BE2C (cell line): ENCODE results near the gene ZNF699.
"Not testable (repeated sequence)": the region's sequence is repeated elsewhere in the genome, so short reads cannot be mapped to it uniquely, and the experiment has no call there.

Experiments
- DNase-seq: peaks from one replicate; pipeline ENCODE4 v3.0.0-alpha.2; 2020
- H3K27me3 ChIP-seq: fragments of 250-450 bp; sonication (Bioruptor Pico); 2 replicates; pipeline ENCODE4 v1.5.1; 2020; ENCODE audit warnings: mild to moderate bottlenecking
- H3K36me3 ChIP-seq: fragments of 250-450 bp; sonication (Bioruptor Pico); 2 replicates; pipeline ENCODE4 v1.5.1; 2020; ENCODE audit warnings: mild to moderate bottlenecking
- H3K4me1 ChIP-seq: fragments of 250-450 bp; sonication (Bioruptor Pico); 2 replicates; pipeline ENCODE4 v1.5.1; 2020
- H3K4me3 ChIP-seq: 2 replicates; pipeline ENCODE4 v1.5.1; 2011; ENCODE audit warnings: low read depth, low read length
- H3K9me3 ChIP-seq: fragments of 250-450 bp; sonication (Bioruptor Pico); 2 replicates; pipeline ENCODE4 v1.5.1; 2020
- TF ChIP-seq, protein P1 (sequence below): IDR thresholded peaks from 2 replicates; pipeline ENCODE4 v1.5.1; 2012; ENCODE audit warnings: mild to moderate bottlenecking, low read depth, low read length

ZNF699 gene

DNA sequence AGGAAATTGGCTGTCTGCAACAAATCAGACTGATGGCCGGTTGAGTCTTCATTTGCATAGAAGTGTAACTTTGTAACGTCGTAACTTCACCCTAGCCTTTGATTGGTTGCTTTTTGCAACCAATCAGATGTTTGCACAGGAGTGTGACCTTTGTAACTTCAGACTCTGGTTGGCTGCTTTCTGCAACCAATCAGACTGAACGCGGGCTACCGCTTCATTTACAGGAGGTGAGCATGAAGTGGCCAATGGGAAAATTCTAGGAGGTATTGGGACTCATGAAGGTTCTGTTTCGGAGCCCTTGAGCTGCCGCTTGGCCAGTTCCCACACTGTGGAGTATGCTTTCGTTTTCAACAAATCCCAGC, 13.9 kb upstream of the ZNF699 start:
- peak; percentile 76 for DNase-seq
- Histone ChIP-seq H3K36me3 (peaks cover 7% of the 10 kb centered on the region; the same call in 1 of the 2 replicates), H3K4me1 (no peaks in the 10 kb centered on the region; the same call in 1 of the 2 replicates), H3K4me3 (peak overlapping the region; percentile 82), H3K9me3 (peaks cover 6% of the 10 kb centered on the region), H3K27me3 (no peaks in the 10 kb centered on the region)
- TF ChIP-seq, protein P1, sequence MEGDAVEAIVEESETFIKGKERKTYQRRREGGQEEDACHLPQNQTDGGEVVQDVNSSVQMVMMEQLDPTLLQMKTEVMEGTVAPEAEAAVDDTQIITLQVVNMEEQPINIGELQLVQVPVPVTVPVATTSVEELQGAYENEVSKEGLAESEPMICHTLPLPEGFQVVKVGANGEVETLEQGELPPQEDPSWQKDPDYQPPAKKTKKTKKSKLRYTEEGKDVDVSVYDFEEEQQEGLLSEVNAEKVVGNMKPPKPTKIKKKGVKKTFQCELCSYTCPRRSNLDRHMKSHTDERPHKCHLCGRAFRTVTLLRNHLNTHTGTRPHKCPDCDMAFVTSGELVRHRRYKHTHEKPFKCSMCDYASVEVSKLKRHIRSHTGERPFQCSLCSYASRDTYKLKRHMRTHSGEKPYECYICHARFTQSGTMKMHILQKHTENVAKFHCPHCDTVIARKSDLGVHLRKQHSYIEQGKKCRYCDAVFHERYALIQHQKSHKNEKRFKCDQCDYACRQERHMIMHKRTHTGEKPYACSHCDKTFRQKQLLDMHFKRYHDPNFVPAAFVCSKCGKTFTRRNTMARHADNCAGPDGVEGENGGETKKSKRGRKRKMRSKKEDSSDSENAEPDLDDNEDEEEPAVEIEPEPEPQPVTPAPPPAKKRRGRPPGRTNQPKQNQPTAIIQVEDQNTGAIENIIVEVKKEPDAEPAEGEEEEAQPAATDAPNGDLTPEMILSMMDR, result no peak

DNA sequence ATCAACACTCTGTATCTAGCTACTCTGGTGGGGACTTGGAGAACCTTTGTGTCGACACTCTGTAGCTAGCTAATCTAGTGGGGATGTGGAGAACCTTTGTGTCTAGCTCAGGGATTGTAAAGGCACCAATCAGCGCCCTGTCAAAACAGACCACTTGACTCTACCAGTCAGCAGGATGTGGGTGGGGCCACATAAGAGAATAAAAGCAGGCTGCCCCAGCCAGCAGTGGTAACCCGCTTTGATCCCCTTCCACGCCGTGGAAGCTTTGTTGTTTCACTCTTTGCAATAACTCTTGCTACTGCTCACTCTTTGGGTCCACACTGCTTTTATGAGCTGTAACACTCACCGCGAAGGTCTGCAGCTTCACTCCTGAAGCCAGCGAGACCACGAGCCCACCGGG, 12.6 kb upstream of the ZNF699 start:
- not testable (repeated sequence) for H3K27me3 ChIP-seq, H3K4me1 ChIP-seq, H3K36me3 ChIP-seq, H3K4me3 ChIP-seq, H3K9me3 ChIP-seq, DNase-seq

DNA sequence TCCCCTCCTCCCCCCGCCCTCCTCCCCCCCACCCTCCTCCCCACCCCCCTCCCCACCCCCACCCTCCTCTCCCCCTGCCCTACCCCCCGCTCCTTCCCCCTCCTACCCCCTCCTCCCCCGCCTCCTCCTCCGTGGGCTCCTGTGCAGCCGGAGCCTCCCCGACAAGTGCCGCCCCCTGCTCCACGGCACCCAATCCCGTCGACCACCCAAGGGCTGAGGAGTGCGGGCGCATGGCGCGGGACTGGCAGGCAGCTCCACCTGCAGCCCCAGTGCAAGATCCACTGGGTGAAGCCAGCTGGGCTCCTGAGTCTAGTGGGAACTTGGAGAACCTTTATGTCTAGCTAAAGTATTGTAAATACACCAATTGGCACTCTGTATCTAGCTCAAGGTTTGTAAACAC, 12.1 kb upstream of the ZNF699 start:
- not testable (repeated sequence) for H3K36me3 ChIP-seq, H3K9me3 ChIP-seq, H3K27me3 ChIP-seq, H3K4me1 ChIP-seq, DNase-seq, H3K4me3 ChIP-seq

DNA sequence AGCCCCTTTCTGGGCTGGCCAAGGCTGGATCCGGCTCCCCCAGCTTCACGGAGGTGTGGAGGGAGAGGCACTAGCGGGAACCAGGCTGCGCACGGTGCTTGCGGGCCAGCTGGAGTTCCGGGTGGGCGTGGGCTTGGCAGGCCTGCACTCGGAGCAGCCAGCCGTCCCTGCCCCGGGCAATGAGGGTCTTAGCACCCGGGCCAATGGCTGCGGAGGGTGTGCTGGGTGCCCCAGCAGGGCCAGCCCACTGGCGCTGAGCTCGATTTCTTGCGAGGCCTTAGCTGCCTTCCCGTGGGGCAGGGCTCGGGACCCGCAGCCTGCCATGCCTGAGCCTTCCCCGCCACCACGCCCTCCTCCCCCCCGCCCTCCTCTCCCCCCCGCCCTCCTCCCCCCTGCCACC, 11.7 kb upstream of the ZNF699 start:
- H3K27me3 ChIP-seq, result no peaks in the 10 kb centered on the region
- peak; percentile 4 for DNase-seq
- H3K4me3 ChIP-seq, result no peak overlapping the region
- TF ChIP-seq, protein P1, result no peak
- H3K36me3 ChIP-seq, result 0 out of 2 replicates have a peak, but pooled peaks cover 2% of the 10 kb centered on the region
- no peaks in the 10 kb centered on the region; the same call in 1 of the 2 replicates for H3K4me1 ChIP-seq
- H3K9me3 ChIP-seq, result peaks cover 6% of the 10 kb centered on the region

DNA sequence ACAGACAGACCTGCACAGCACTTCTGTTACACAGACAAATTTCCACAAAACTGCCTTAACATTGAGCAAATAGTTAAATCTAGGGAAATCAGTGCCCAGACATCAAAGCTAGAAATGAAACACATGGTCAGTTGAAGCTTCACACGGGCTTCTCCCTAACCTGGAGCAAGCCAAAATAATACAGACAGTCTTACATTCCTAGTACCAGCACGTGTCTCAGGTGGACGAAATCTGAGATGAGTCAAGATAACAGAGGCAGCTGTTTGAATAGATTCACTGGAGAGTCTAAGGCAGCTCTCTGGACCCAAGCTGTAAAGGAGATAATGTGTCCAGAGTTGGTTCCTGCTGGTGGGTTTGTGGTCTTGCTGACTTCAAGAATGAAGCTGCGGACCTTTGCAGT, 4.1 kb upstream of the ZNF699 start:
- no peaks in the 10 kb centered on the region for H3K9me3 ChIP-seq
- no peak for DNase-seq
- H3K36me3 ChIP-seq, result no peaks in the 10 kb centered on the region
- TF ChIP-seq, protein P1, result no peak
- no peaks in the 10 kb centered on the region for H3K27me3 ChIP-seq
- H3K4me1 ChIP-seq, result no peaks in the 10 kb centered on the region
- H3K4me3 ChIP-seq, result no peak overlapping the region

DNA sequence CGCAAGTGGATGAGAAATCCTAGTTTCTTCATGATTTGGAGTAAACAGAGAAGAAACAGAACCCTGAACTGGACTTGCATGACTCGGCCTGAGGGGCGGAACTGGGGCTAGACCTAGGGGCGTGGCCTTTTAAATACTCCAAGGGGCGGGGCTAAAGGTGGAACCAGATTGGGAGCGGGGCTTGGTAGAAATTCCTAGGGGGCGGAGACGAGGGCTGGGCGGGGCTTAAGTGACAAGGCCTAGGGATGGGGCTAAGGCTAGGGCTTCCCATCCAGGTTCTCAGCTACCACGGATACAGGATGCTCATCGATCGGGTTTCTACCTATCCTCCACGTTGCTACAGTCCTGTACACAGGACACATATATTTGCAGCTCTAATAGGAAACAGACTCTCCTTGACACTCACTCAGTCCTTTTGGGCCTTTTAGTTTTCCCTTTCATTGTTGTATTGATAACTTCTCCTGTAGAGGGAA, 372 bp upstream of the ZNF699 start:
- no peaks in the 10 kb centered on the region for H3K36me3 ChIP-seq
- TF ChIP-seq, protein P1, result no peak
- peak; percentile 97 for DNase-seq
- H3K4me1 ChIP-seq, result no peaks in the 10 kb centered on the region
- no peaks in the 10 kb centered on the region for H3K9me3 ChIP-seq
- H3K27me3 ChIP-seq, result no peaks in the 10 kb centered on the region
- peak overlapping the region; percentile 92 for H3K4me3 ChIP-seq

DNA sequence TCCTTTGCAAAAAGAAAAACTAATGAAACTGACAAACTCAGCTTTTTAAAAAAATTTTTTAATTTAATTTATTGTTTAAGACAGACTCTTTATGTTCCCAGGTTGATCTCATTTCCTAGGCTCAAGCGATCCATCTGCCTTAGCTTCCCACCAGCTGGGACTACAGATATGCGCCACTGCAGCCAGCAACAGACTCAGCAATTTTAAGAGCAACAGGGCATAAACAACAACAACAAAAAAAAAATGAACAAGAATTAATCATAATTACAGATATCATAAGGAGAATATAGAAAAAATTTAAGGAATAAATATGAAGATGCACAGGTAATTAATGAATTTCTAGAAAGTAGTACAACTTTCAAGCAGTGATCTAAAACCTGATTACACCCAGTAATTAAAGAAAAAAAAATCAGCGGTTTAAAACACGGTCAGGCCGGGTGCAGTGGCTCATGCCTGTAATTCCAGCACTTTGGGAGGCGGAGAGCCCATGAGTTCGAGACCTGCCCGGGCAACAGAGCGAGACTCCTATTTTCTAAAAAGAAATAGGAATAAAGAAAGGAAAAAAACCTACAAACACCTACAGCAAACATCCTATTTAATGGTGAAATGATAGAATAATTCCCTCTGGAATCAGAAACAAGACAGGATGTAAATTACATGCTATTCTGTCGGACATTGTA, 1.4 kb downstream of the ZNF699 start:
- TF ChIP-seq, protein P1, result no peak
- Histone ChIP-seq H3K36me3 (no peaks in the 10 kb centered on the region), H3K9me3 (no peaks in the 10 kb centered on the region), H3K27me3 (no peaks in the 10 kb centered on the region), H3K4me3 (peak overlapping the region; percentile 92; the same call in 1 of the 2 replicates), H3K4me1 (no peaks in the 10 kb centered on the region)
- no peak for DNase-seq
